K562 (cell line): ENCODE data around the gene HEY2. TPM values are rescaled to one million over a fixed set of nuclear protein-coding genes. Genes with fewer than 3 reads are reported as not detected.

Source experiments
- ATAC-seq: fragments of 200-7000 bp; cut with Tn5 transposase; 3 replicates; pipeline ENCODE4 v1.9.1; 2020; ENCODE audit warnings: moderate library complexity
- BruUV-seq: library from RNA; stranded (reverse); fragments of 400-500 nt; replicated peaks from 2 replicates; lab custom pipeline; 2021; lab: Mats Ljungman, UMichigan
- CTCF ChIA-PET: fragments of 300-600 bp; formaldehyde crosslinking; extraction: SDS; loops from one replicate; lab custom pipeline; 2021; ENCODE audit warnings: low intra/inter-chr PET ratio; lab: Yijun Ruan, JAX
- POLR2A ChIA-PET: fragments of 300-600, 350-650 bp; sonication (Branson Sonifier 250); formaldehyde crosslinking; extraction: SDS; loops from one replicate; lab custom pipeline; 2021; ENCODE audit warnings: antibody characterized with exemption, inconsistent platforms; lab: Yijun Ruan, JAX
- DNase-seq, 4 experiments: peaks; one replicate each; pipeline versions ENCODE4 v3.0.0 to v3.0.0-alpha.2; 2011 to 2018; ENCODE audit warnings: low spot score in 3 of 4, mixed read lengths in 3 of 4; ENCODE audit errors: extremely low read depth in 1 of 4
- FAIRE-seq: peaks from 2 replicates; lab custom pipeline; 2011; peaks lifted over from hg19 to GRCh38; lab: Jason Lieb, UNC
- H2AFZ ChIP-seq: 2 replicates; pipeline ENCODE4 v1.6.0; 2011; ENCODE audit warnings: low read depth, low read length, control low read depth, inconsistent platforms
- H3K27ac ChIP-seq: fragments of 200-600 bp; 3 replicates; pipeline ENCODE4 v1.8.0; 2011; ENCODE audit warnings: low read depth, mild to moderate bottlenecking, control low read depth, inconsistent platforms, low read length, moderate library complexity, mixed read lengths; ENCODE audit errors: extremely low read depth
- H3K27me3 ChIP-seq, 2 experiments: fragments of 300-600 bp in 1 of 2; 2 replicates in 1 of 2; 3 replicates in 1 of 2; pipeline versions ENCODE4 v1.6.0 to v1.8.0; 2011; ENCODE audit warnings: inconsistent platforms in 2 of 2, low read length in 2 of 2, mild to moderate bottlenecking in 1 of 2, mixed read lengths in 1 of 2, moderate library complexity in 1 of 2; ENCODE audit not compliant: control insufficient read depth in 2 of 2, insufficient read depth in 2 of 2
- H3K36me3 ChIP-seq: fragments of 300-600 bp; 3 replicates; pipeline ENCODE4 v1.8.0; 2011; ENCODE audit warnings: mild to moderate bottlenecking, low read length, inconsistent platforms; ENCODE audit not compliant: control insufficient read depth, insufficient read depth
- H3K4me1 ChIP-seq, 2 experiments: fragments of 200-600 bp in 1 of 2; replicated peaks in 1 of 2; 2 replicates in 1 of 2; 3 replicates in 1 of 2; pipeline versions ENCODE4 v1.5.1 to v1.8.0; 2011; ENCODE audit warnings: inconsistent platforms in 2 of 2, low read length in 2 of 2, mild to moderate bottlenecking in 1 of 2, mixed read lengths in 1 of 2, moderate library complexity in 1 of 2; ENCODE audit not compliant: control insufficient read depth in 2 of 2, insufficient read depth in 2 of 2
- H3K4me2 ChIP-seq: 2 replicates; pipeline ENCODE4 v1.6.1; 2011; ENCODE audit warnings: low read length, control low read depth, inconsistent platforms, mixed read lengths; ENCODE audit not compliant: insufficient read depth
- H3K4me3 ChIP-seq: fragments of 200-600 bp; sonication (generic), shearing (Covaris generic); 2 replicates; pipeline ENCODE4 v1.5.1; 2016; ENCODE audit warnings: control low read depth, inconsistent platforms
- H3K79me2 ChIP-seq: fragments of 200-600 bp; 3 replicates; pipeline ENCODE4 v1.8.0; 2011; ENCODE audit warnings: low read length, inconsistent platforms; ENCODE audit not compliant: control insufficient read depth, insufficient read depth
- H3K9ac ChIP-seq, 2 experiments: 2 replicates each; pipeline versions ENCODE4 v1.6.0 to v1.6.1; 2011; ENCODE audit warnings: low read depth in 2 of 2, low read length in 2 of 2, control low read depth in 1 of 2, inconsistent platforms in 1 of 2, mild to moderate bottlenecking in 1 of 2, mixed read lengths in 1 of 2; ENCODE audit not compliant: insufficient read depth in 1 of 2
- H3K9me1 ChIP-seq: one replicate; pipeline ENCODE4 v1.6.0; 2011; ENCODE audit warnings: inconsistent platforms, mild to moderate bottlenecking, low read length, moderate library complexity; ENCODE audit not compliant: control insufficient read depth, insufficient read depth
- H3K9me3 ChIP-seq: replicated peaks from 2 replicates; pipeline ENCODE4 v1.5.1; 2011; ENCODE audit warnings: low read depth, low read length, inconsistent platforms; ENCODE audit not compliant: control insufficient read depth, insufficient read depth
- H4K20me1 ChIP-seq: replicated peaks from 2 replicates; pipeline ENCODE4 v1.6.1; 2011; ENCODE audit warnings: low read length, inconsistent platforms, mixed read lengths; ENCODE audit not compliant: control insufficient read depth, insufficient read depth
- CTBP1 ChIP-seq: fragments of 450-650 bp; IDR thresholded peaks from 2 replicates; pipeline ENCODE4 v1.6.1; 2016; ENCODE audit warnings: borderline replicate concordance
- FOS ChIP-seq: IDR thresholded peaks from 3 replicates; pipeline ENCODE4 v1.6.1; 2011; ENCODE audit not compliant: insufficient read length; ENCODE audit errors: extremely low read depth
- MCM3 ChIP-seq: fragments of 450-650 bp; IDR thresholded peaks from 2 replicates; pipeline ENCODE4 v1.6.1; 2016
- TBL1XR1 ChIP-seq, 2 experiments: IDR thresholded peaks; 2 replicates each; pipeline ENCODE4 v1.6.1; 2012; ENCODE audit warnings: improper control_type of control experiment in 2 of 2, low read length in 2 of 2, mild to moderate bottlenecking in 1 of 2
- TRIM28 ChIP-seq: fragments of 450-650 bp; IDR thresholded peaks from 2 replicates; pipeline ENCODE4 v1.6.1; 2017
- U2AF1 ChIP-seq: fragments of 200-400 bp; formaldehyde crosslinking; optimal IDR thresholded peaks from 2 replicates; pipeline ENCODE3; 2017; ENCODE audit warnings: mild to moderate bottlenecking, low read depth, low read length, moderate library complexity
- XRCC4 ChIP-seq: IDR thresholded peaks from one replicate; pipeline ENCODE4 v1.6.1; 2011; ENCODE audit not compliant: insufficient read depth, insufficient read length; ENCODE audit errors: extremely low read depth
- ZKSCAN8 ChIP-seq: fragments of 200-800 bp; sonication (Bioruptor generic); IDR thresholded peaks from 2 replicates; pipeline ENCODE4 v1.6.1; 2016; ENCODE audit warnings: missing genetic modification characterization, missing compliant biosample characterization
- ZNF518B ChIP-seq: fragments of 250-450 bp; sonication (Bioruptor Pico); IDR thresholded peaks from 2 replicates; pipeline ENCODE4 v1.5.0; 2021; ENCODE audit warnings: mild to moderate bottlenecking, moderate library complexity
- ZNF764 ChIP-seq: fragments of 250-450 bp; sonication (Bioruptor Pico); IDR thresholded peaks from 2 replicates; pipeline ENCODE4 v1.4.0; 2020; ENCODE audit warnings: low read depth, mild to moderate bottlenecking, moderate library complexity
- ZSCAN32 ChIP-seq: fragments of 450-650 bp; formaldehyde crosslinking; IDR thresholded peaks from 2 replicates; pipeline ENCODE4 v1.4.0; 2020; ENCODE audit warnings: mild to moderate bottlenecking, moderate library complexity
- in situ Hi-C: fragments of 300-500 bp; cut with MboI; formaldehyde crosslinking; loops from 4 replicates; pipeline ENCODE4 v1.15.0; 2018; ENCODE audit warnings: inconsistent platforms, mixed read lengths
- intact Hi-C: fragments of 100-400 bp; cut with micrococcal nuclease; formaldehyde crosslinking; loops from 2 replicates; pipeline ENCODE4 v1.14.2; 2022
- polyA plus RNA-seq, 8 experiments: library from polyadenylated mRNA; depleted of rRNA in 4 of 8; stranded (reverse) in 5 of 8; unstranded in 3 of 8; fragments of >200 nt; fragmentation: Nextera tagmentation in 2 of 8; fragmentation: Illumina TruSeq in 1 of 8; extraction: Ambion mirVana in 2 of 8; extraction: Trizol in 1 of 8; gene quantifications; 2 replicates each; pipeline versions ENCODE4 v1.2.1 to v1.2.3, GENCODE V29; 2011 to 2014; ENCODE audit warnings: inconsistent platforms in 1 of 8, missing spikeins in 1 of 8
- total RNA-seq, 7 experiments: library from RNA; depleted of rRNA in 6 of 7; stranded (reverse); fragments of >200 nt in 6 of 7; fragmentation: Illumina TruSeq in 2 of 7; extraction: Trizol in 2 of 7; gene quantifications; 2 replicates each; pipeline versions ENCODE4 v1.2.1 to v1.2.3, GENCODE V29; 2011 to 2021; ENCODE audit warnings: low replicate concordance in 1 of 7

The HEY2 gene
- total and polyA plus RNA-seq, 9 of the 15 experiments (the other 6 are each of a cell fraction or from before 2014, with no cell fraction given): 0.03 to 0.07 (median 0.06) TPM; not detected in 5

- no TSS peak for BruUV-seq
- in situ Hi-C loops: no loop called here
Measured at GRCh38 chr6:125727216-125727615, 22.2 kb upstream of the HEY2 start.

More at GRCh38 chr6:125727216-125727615, 22.2 kb upstream of the HEY2 start:
- Histone ChIP-seq H4K20me1 (no peaks in the 10 kb centered on the region), H3K9me1 (no peaks in the 10 kb centered on the region), H3K4me3 (no peak overlapping the region), H3K79me2 (no peaks in the 10 kb centered on the region), H3K27me3 (peaks cover 0 to 2% of the 10 kb centered on the region in 2 experiments; a peak in 2 of 5 replicates), H3K4me2 (no peak overlapping the region), H3K27ac (no peak overlapping the region), H3K36me3 (no peaks in the 10 kb centered on the region), H2AFZ (no peak overlapping the region)
- ChIA-PET POLR2A (interaction anchor here (1.2 kb wide), 1 partner anchor 32 kb away, joined by 4 read pairs; no protein-coding TSS in a partner anchor), CTCF (no interaction called here)
- intact Hi-C loops: no loop called here
- no peak for DNase-seq
- TF ChIP-seq FOS (no peak), XRCC4 (no peak), TBL1XR1 (IDR thresholded peaks at IDR 0.05; ENCODE audit: low read length in 2 of 2) (no peak), ZNF764 (CRISPR knock-in tag) (no peak), U2AF1 (no peak), TRIM28 (no peak), CTBP1 (no peak), ZSCAN32 (CRISPR knock-in tag) (no peak), ZNF518B (no peak), ZKSCAN8 (no peak), MCM3 (no peak)
- TF ChIP-seq, all 486 proteins: peak for 0
- Histone ChIP-seq H3K9me3 (no peaks in the 10 kb centered on the region), H3K4me1 (no peaks in the 10 kb centered on the region), H3K9ac (no peak overlapping the region)
- ATAC-seq (no peak), FAIRE-seq (no peak)
